Lower leg skin (tissue), 4 donors: Measurements from ENCODE around the gene MDFIC. TPM values are rescaled to one million over a fixed set of nuclear protein-coding genes. Genes with fewer than 3 reads are reported as not detected.

Experiments used
- DNase-seq, 2 donors: peaks; one replicate each; pipeline ENCODE4 v3.0.0-alpha.2; 2019; ENCODE audit warnings: low spot score in 2 of 2
- H3K4me3 ChIP-seq: fragments of 200-600 bp; sonication (generic); 2 replicates; pipeline ENCODE4 v1.5.1; 2017; ENCODE audit warnings: mild to moderate bottlenecking, low read depth; ENCODE audit not compliant: poor library complexity, severe bottlenecking
- POLR2A ChIP-seq, 2 donors: fragments of 450-650 bp; IDR thresholded peaks; one replicate each; pipeline ENCODE4 v1.6.1; 2016 to 2017; ENCODE audit warnings: antibody characterized with exemption in 2 of 2, mild to moderate bottlenecking in 1 of 2, moderate library complexity in 1 of 2
- WGBS, 2 donors: methylation state at CpG; one replicate each; pipeline ENCODE4 v1.1.5; 2018; 5-methylcytosine and 5-hydroxymethylcytosine counted together
- intact Hi-C: fragments of 100-400 bp; cut with DNase I; formaldehyde crosslinking; loops from one replicate; pipeline ENCODE4 v1.15.0; 2023; ENCODE audit warnings: low total_unique reads
- total RNA-seq, 4 donors: library from RNA; depleted of rRNA; stranded (reverse); fragments of >200 nt; gene quantifications; one replicate each; pipeline ENCODE4 v1.1.0, GENCODE V29; 2016
- TF ChIP-seq, protein P1 (sequence below), 3 donors: fragments of 450-650 bp; IDR thresholded peaks; one replicate each; pipeline ENCODE4 v1.5.1; 2016; ENCODE audit warnings: antibody characterized with exemption in 3 of 3, mild to moderate bottlenecking in 3 of 3, moderate library complexity in 2 of 3

Gene MDFIC
- total RNA-seq, 4 donors from 2014 or later: 27.0 to 58.5 (median 38.9) TPM

- TF ChIP-seq, protein P1, sequence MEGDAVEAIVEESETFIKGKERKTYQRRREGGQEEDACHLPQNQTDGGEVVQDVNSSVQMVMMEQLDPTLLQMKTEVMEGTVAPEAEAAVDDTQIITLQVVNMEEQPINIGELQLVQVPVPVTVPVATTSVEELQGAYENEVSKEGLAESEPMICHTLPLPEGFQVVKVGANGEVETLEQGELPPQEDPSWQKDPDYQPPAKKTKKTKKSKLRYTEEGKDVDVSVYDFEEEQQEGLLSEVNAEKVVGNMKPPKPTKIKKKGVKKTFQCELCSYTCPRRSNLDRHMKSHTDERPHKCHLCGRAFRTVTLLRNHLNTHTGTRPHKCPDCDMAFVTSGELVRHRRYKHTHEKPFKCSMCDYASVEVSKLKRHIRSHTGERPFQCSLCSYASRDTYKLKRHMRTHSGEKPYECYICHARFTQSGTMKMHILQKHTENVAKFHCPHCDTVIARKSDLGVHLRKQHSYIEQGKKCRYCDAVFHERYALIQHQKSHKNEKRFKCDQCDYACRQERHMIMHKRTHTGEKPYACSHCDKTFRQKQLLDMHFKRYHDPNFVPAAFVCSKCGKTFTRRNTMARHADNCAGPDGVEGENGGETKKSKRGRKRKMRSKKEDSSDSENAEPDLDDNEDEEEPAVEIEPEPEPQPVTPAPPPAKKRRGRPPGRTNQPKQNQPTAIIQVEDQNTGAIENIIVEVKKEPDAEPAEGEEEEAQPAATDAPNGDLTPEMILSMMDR (IDR thresholded peaks at IDR 0.05): no peak
- no peak for TF ChIP-seq POLR2A (IDR thresholded peaks at IDR 0.05)
- intact Hi-C loops: no loop called here
- WGBS, 2 donors: 75% methylated on average over 3 of the region's 3 CpGs
- no peak for DNase-seq
- no peak overlapping the region for H3K4me3 ChIP-seq
Observed at GRCh38 chr7:114939484-114940097, 17.7 kb downstream of the MDFIC start.

DNA sequence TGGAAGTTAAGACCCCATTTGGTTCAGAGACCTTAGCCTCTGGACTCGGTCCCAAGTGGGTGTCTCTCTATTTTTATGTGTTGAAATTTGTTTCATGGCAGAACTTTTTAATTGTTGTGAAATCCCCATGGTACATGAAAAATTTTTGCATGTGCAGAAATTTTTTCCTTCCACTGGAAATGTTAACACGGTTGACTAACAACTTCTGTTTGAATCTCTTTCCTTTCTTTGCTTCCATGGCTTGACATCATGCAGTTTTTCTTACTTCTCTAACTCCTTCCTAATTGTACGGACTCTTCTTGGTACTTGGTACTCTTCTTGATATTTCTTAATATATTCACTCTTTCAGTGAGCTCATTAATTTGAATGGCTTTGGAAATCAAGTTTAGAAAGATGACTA lies 18.3 kb downstream of the MDFIC start:
- intact Hi-C loops: no loop called here
- no peak overlapping the region for H3K4me3 ChIP-seq
- WGBS, 2 donors: 62 to 68% methylated on average over 3 of the region's 3 CpGs
- TF ChIP-seq POLR2A (IDR thresholded peaks at IDR 0.05): no peak
- TF ChIP-seq, protein P1 (IDR thresholded peaks at IDR 0.05): no peak
- DNase-seq: no peak

- 94 to 97% methylated on average over 5 of the region's 5 CpGs for WGBS, 2 donors
- intact Hi-C loops: no loop called here
- no peak for TF ChIP-seq POLR2A (IDR thresholded peaks at IDR 0.05)
- TF ChIP-seq, protein P1 (IDR thresholded peaks at IDR 0.05): no peak
- DNase-seq: no peak
- no peak overlapping the region for H3K4me3 ChIP-seq
Observed at GRCh38 chr7:114941692-114942091, 19.8 kb downstream of the MDFIC start.

DNA sequence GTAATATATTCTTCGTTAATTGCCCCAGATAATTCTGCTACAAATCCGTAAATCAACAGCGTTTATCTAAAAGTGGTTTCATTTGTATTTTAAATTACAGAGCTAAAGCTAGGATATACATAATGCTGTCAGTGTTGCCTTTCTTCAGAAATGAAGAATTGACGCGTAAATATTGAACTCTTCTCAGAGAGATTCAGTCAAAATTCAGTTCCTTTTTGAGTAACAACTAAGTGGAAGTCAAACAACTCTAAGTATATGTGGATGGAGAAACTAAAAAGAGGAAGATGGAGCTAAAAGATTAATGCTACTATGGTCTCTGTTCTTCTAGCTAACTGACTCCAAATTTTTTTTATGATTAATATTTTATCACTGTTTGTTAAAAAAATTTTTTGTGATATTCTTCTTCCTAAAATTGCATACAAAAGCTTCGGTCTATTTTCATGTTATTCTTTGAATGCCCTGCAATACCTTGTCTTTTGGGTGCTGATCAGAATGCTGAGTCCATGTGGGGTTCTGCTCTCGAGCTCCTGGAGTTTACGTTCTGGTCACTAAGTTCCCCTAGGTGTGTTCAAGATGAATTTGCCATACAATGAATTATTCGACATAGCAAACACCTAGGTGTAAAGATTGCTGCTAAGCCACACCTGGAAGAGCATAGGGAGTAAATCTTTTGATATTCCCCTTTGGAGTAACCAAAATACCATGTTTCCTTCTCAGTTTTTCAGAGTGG lies 20.7 kb downstream of the MDFIC start:
- no peak overlapping the region for H3K4me3 ChIP-seq
- DNase-seq: no peak
- no peak for TF ChIP-seq POLR2A (IDR thresholded peaks at IDR 0.05)
- TF ChIP-seq, protein P1 (IDR thresholded peaks at IDR 0.05): no peak
- WGBS, 2 donors: 82 to 84% methylated on average over 9 of the region's 9 CpGs
- intact Hi-C loops: no loop called here

GRCh38 chr7:114943530-114943929 lies 21.6 kb downstream of the MDFIC start:
- DNase-seq: no peak
- 95 to 100% methylated on average over 1 of the region's 1 CpG for WGBS, 2 donors
- TF ChIP-seq POLR2A (IDR thresholded peaks at IDR 0.05): no peak
- TF ChIP-seq, protein P1 (IDR thresholded peaks at IDR 0.05): no peak
- no peak overlapping the region for H3K4me3 ChIP-seq
- intact Hi-C loops: no loop called here
